GM21717 (cell line): Measurements from ENCODE around the gene KIFC3.
"Not testable (repeated sequence)": the region's sequence is repeated elsewhere in the genome, so short reads cannot be mapped to it uniquely, and the experiment has no call there.

Source experiments
- ATAC-seq: cut with Tn5 transposase; IDR thresholded peaks from one replicate; pipeline ENCODE4 v1.9.1; 2021; ENCODE audit warnings: mild to moderate bottlenecking, moderate library complexity; ENCODE audit not compliant: unreplicated experiment

Gene KIFC3

GRCh38 chr16:57826052-57826451 lies 23.8 kb upstream of the KIFC3 start:
- no peak for ATAC-seq

GRCh38 chr16:57825298-57826044 lies 23.2 kb upstream of the KIFC3 start:
- ATAC-seq, result no peak

- no peak for ATAC-seq
Measured at GRCh38 chr16:57824888-57825287, 22.6 kb upstream of the KIFC3 start.

- no peak for ATAC-seq
Measured at GRCh38 chr16:57823836-57824235, 21.5 kb upstream of the KIFC3 start.

GRCh38 chr16:57822856-57823255 lies 20.6 kb upstream of the KIFC3 start:
- ATAC-seq, result no peak

GRCh38 chr16:57822018-57822553 lies 19.8 kb upstream of the KIFC3 start:
- ATAC-seq, result no peak

- ATAC-seq, result no peak
Measured at GRCh38 chr16:57821149-57821971, 19.1 kb upstream of the KIFC3 start.

- no peak for ATAC-seq
Measured at GRCh38 chr16:57818377-57819064, 16.2 kb upstream of the KIFC3 start.

- ATAC-seq, result no peak
Measured at GRCh38 chr16:57817680-57818079, 15.4 kb upstream of the KIFC3 start.

- no peak for ATAC-seq
Measured at GRCh38 chr16:57815987-57816745, 13.9 kb upstream of the KIFC3 start.

GRCh38 chr16:57814896-57815295 lies 12.6 kb upstream of the KIFC3 start:
- ATAC-seq, result no peak

- no peak for ATAC-seq
Measured at GRCh38 chr16:57813466-57813865, 11.2 kb upstream of the KIFC3 start.

GRCh38 chr16:57811340-57811739 lies 9.0 kb upstream of the KIFC3 start:
- ATAC-seq, result not testable (repeated sequence)

- ATAC-seq, result peak; percentile 99
Measured at GRCh38 chr16:57810197-57811031, 8.1 kb upstream of the KIFC3 start.

- no peak for ATAC-seq
Measured at GRCh38 chr16:57809276-57810196, 7.2 kb upstream of the KIFC3 start.

GRCh38 chr16:57808589-57809228 lies 6.4 kb upstream of the KIFC3 start:
- ATAC-seq, result no peak

- no peak for ATAC-seq
Measured at GRCh38 chr16:57807968-57808528, 5.8 kb upstream of the KIFC3 start.
